A549 treated with GW870086 at 1 μM for 4 hours (cell line): ENCODE measurements around the gene IFNW1. TPM values are rescaled to one million over a fixed set of nuclear protein-coding genes. Genes with fewer than 3 reads are reported as not detected.

Experiments used
- total RNA-seq: library from RNA; stranded (reverse); fragments of 200-300 nt; extraction: Qiagen RNA extraction; gene quantifications from 5 replicates; pipeline ENCODE4 v1.2.3, GENCODE V29; 2022; ENCODE audit warnings: low read depth

IFNW1 gene
- not detected in 5 replicates for total RNA-seq

GRCh38 chr9:21141427-21141882, at the start of gene IFNW1:
IFNW1 (minus strand) TSS chr9:21141832; CDS start chr9:21141570, 262 bp downstream.

GRCh38 chr9:21187487-21187886, 45.9 kb upstream of the IFNW1 start, which contains the start of gene IFNA4:
IFNA4 (minus strand) TSS chr9:21187587; CDS start chr9:21187531, 56 bp downstream.

GRCh38 chr9:21166560-21166959, 24.9 kb upstream of the IFNW1 start, which contains the start of gene IFNA21:
IFNA21 (minus strand) TSS chr9:21166660; CDS start chr9:21166612, 48 bp downstream.

Other genes starting within 250 kb of the IFNW1 start
- gene HACD4, start 110.2 kb downstream of the IFNW1 start, total RNA-seq = 0.91 to 1.3 TPM (median 1.1 TPM) in 5 replicates
- gene IFNB1, start 63.9 kb downstream of the IFNW1 start, total RNA-seq = not detected in 5 replicates
- not detected in 5 replicates for gene IFNA21, start 24.8 kb upstream of the IFNW1 start, total RNA-seq
- gene IFNA4, start 45.8 kb upstream of the IFNW1 start, total RNA-seq = not detected in 5 replicates
- not detected in 5 replicates for gene IFNA7, start 60.4 kb upstream of the IFNW1 start, total RNA-seq
- not detected in 5 replicates for gene IFNA10, start 65.3 kb upstream of the IFNW1 start, total RNA-seq
- not detected in 5 replicates for gene IFNA16, start 75.5 kb upstream of the IFNW1 start, total RNA-seq
- not detected in 5 replicates for gene IFNA17, start 86.4 kb upstream of the IFNW1 start, total RNA-seq
- gene IFNA14, start 98.2 kb upstream of the IFNW1 start, total RNA-seq = not detected in 5 replicates
- not detected in 5 replicates for gene IFNA5, start 163.5 kb upstream of the IFNW1 start, total RNA-seq
- 13.3 to 20.5 TPM (median 18.6 TPM) in 5 replicates for gene KLHL9, start 193.6 kb upstream of the IFNW1 start, total RNA-seq
- gene IFNA6, start 209.1 kb upstream of the IFNW1 start, total RNA-seq = not detected in 5 replicates
- gene IFNA13, start 226.2 kb upstream of the IFNW1 start, total RNA-seq = not detected in 5 replicates
- not detected in 5 replicates for gene IFNA2, start 243.6 kb upstream of the IFNW1 start, total RNA-seq